Liver (tissue), 9 donors: Measurements from ENCODE around the gene IL6. TPM values are rescaled to one million over a fixed set of nuclear protein-coding genes. Genes with fewer than 3 reads are reported as not detected.
A peak's percentile ranks its signal among the peaks of the same experiment; 100 is the strongest.

Experiments used
- DNase-seq: peaks from one replicate; pipeline ENCODE4 v3.0.0-alpha.2; 2017; ENCODE audit warnings: low spot score
- H3K27ac ChIP-seq, 2 donors: one replicate each; pipeline ENCODE4 v1.7.0; 2013; ENCODE audit warnings: inconsistent platforms in 2 of 2, low read length in 2 of 2, control low read depth in 1 of 2, low read depth in 1 of 2, mild to moderate bottlenecking in 1 of 2
- H3K27me3 ChIP-seq, 4 donors: one replicate each; pipeline versions ENCODE4 v1.6.1 to v1.7.0; 2013; ENCODE audit warnings: low read length in 3 of 4, inconsistent platforms in 1 of 4, mild to moderate bottlenecking in 1 of 4, moderate library complexity in 1 of 4; ENCODE audit not compliant: control insufficient read depth in 4 of 4, insufficient read depth in 4 of 4
- H3K36me3 ChIP-seq, 4 donors: one replicate each; pipeline versions ENCODE4 v1.6.1 to v1.7.0; 2013; ENCODE audit warnings: low read length in 3 of 4, mild to moderate bottlenecking in 3 of 4, low read depth in 1 of 4, moderate library complexity in 1 of 4; ENCODE audit not compliant: control insufficient read depth in 4 of 4, insufficient read depth in 3 of 4
- H3K4me1 ChIP-seq, 4 donors: one replicate each; pipeline versions ENCODE4 v1.6.1 to v1.7.0; 2013; ENCODE audit warnings: low read length in 3 of 4, mild to moderate bottlenecking in 3 of 4, moderate library complexity in 1 of 4; ENCODE audit not compliant: control insufficient read depth in 4 of 4, insufficient read depth in 4 of 4
- H3K4me3 ChIP-seq, 3 donors: one replicate each; pipeline versions ENCODE4 v1.6.1 to v1.7.0; 2013; ENCODE audit warnings: low read length in 3 of 3, control low read depth in 1 of 3, low read depth in 1 of 3, mild to moderate bottlenecking in 1 of 3
- H3K9ac ChIP-seq, 2 donors: one replicate each; pipeline ENCODE4 v1.7.0; 2013; ENCODE audit warnings: low read length in 2 of 2, mild to moderate bottlenecking in 2 of 2, moderate library complexity in 2 of 2, control low read depth in 1 of 2, low read depth in 1 of 2
- H3K9me3 ChIP-seq, 4 donors: one replicate each; pipeline versions ENCODE4 v1.6.1 to v1.7.0; 2013; ENCODE audit warnings: low read length in 3 of 4; ENCODE audit not compliant: control insufficient read depth in 4 of 4
- CTCF ChIP-seq: fragments of 150-350 bp; IDR thresholded peaks from 2 replicates; pipeline ENCODE4 v1.5.1; 2017; ENCODE audit warnings: improper control_type of control experiment, low read depth, low read length; ENCODE audit not compliant: missing input control
- FOXA2 ChIP-seq: IDR thresholded peaks from 2 replicates; pipeline ENCODE4 v1.6.1; 2016; ENCODE audit warnings: antibody characterized with exemption
- GABPA ChIP-seq, 2 donors: IDR thresholded peaks in 1 of 2; conservative IDR thresholded peaks in 1 of 2; 2 replicates each; pipeline ENCODE4 v1.6.1; 2016; ENCODE audit warnings: antibody characterized with exemption in 2 of 2, mild to moderate bottlenecking in 1 of 2, moderate library complexity in 1 of 2
- HNF4A ChIP-seq, 2 donors: conservative IDR thresholded peaks; 2 replicates each; pipeline ENCODE4 v1.6.1; 2016; ENCODE audit warnings: antibody characterized with exemption in 2 of 2, mild to moderate bottlenecking in 2 of 2
- HNF4G ChIP-seq: IDR thresholded peaks from 2 replicates; pipeline ENCODE4 v1.6.1; 2016; ENCODE audit warnings: antibody characterized with exemption
- JUND ChIP-seq, 2 donors: IDR thresholded peaks; 2 replicates each; pipeline ENCODE4 v1.6.1; 2016; ENCODE audit warnings: antibody characterized with exemption in 2 of 2
- MAX ChIP-seq: IDR thresholded peaks from 2 replicates; pipeline ENCODE4 v1.6.1; 2016; ENCODE audit warnings: antibody characterized with exemption
- NR2F2 ChIP-seq: IDR thresholded peaks from 2 replicates; pipeline ENCODE4 v1.6.1; 2016; ENCODE audit warnings: antibody characterized with exemption
- RAD21 ChIP-seq, 2 donors: IDR thresholded peaks; 2 replicates each; pipeline ENCODE4 v1.6.1; 2016; ENCODE audit warnings: antibody characterized with exemption in 2 of 2, mild to moderate bottlenecking in 2 of 2
- RXRA ChIP-seq, 2 donors: IDR thresholded peaks; 2 replicates each; pipeline ENCODE4 v1.6.1; 2017 to 2018; ENCODE audit warnings: antibody characterized with exemption in 2 of 2, mild to moderate bottlenecking in 1 of 2
- SP1 ChIP-seq: IDR thresholded peaks from 2 replicates; pipeline ENCODE4 v1.6.1; 2018; ENCODE audit warnings: antibody characterized with exemption, mild to moderate bottlenecking
- YY1 ChIP-seq: IDR thresholded peaks from 2 replicates; pipeline ENCODE4 v1.6.1; 2016; ENCODE audit warnings: antibody characterized with exemption, mild to moderate bottlenecking
- WGBS: extraction: QIAGEN DNeasy Blood & Tissue Kit; methylation state at CpG from one replicate; pipeline ENCODE4 v1.1.7; 2013; 5-methylcytosine and 5-hydroxymethylcytosine counted together
- polyA plus RNA-seq, 2 donors: library from polyadenylated mRNA; stranded (reverse) in 1 of 2; unstranded in 1 of 2; fragments of 200-250 nt in 1 of 2; fragments of >200 nt in 1 of 2; fragmentation: Nextera tagmentation in 1 of 2; extraction: Ambion mirVana in 1 of 2; gene quantifications; one replicate each; pipeline versions ENCODE4 v1.2.1 to v1.2.3, GENCODE V29; 2013 to 2015
- total RNA-seq, 2 donors: library from RNA; depleted of rRNA; stranded (reverse); fragments of >200 nt; gene quantifications; one replicate each; pipeline ENCODE4 v1.2.3, GENCODE V29; 2014
- TF ChIP-seq, protein P1 (sequence below): IDR thresholded peaks from 2 replicates; pipeline ENCODE4 v1.6.1; 2016; ENCODE audit warnings: antibody characterized with exemption, mild to moderate bottlenecking
- TF ChIP-seq, protein P2 (sequence below): IDR thresholded peaks from 2 replicates; pipeline ENCODE4 v1.6.1; 2016; ENCODE audit warnings: antibody characterized with exemption
- TF ChIP-seq, protein P3 (sequence below): IDR thresholded peaks from 2 replicates; pipeline ENCODE4 v1.6.1; 2016; ENCODE audit warnings: antibody characterized with exemption
- donor health status: healthy.
- donor health status: healthy.
- donor health status: healthy.
- donor health status: healthy.
- donor health status: healthy.

Gene IL6
- total and polyA plus RNA-seq, 4 donors, result 0.17 TPM; not detected in 3

DNA sequence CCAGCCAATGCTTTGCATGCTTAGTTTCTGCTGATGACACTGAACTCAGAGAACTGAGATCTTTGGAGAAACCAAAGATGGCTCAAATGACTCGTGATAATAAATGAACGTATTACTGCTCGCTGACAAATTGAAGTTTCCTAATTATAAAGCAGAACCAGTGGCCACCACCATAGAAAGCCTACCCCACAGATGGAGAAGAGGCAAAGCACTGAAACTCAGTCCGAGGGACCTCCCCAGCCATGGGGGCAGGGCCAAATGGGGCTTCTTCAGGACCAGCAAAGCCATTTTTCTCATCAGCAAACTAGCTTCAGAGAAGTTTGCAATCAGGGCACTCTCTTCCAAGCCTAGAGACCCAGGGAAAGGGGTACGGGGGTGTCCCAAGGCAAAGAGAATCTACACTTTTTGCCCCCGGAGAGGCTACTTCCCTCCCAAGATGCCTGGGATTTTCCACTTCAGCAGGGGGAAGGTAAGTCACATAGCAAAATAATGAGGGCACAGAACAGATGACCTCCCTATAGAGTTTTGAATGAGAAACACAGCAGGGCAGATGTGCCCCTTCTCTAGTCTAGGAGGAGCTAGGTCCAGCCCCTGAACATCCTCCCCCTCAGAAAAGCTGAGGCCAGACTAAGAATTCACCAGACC, 4.3 kb upstream of the IL6 start:
- peaks cover 0 to 25% (median 20%) of the 10 kb centered on the region in 4 donors for H3K4me1 ChIP-seq

More for the DNA sequence above, 4.3 kb upstream of the IL6 start:
- WGBS, result 89% methylated on average over 6 of the region's 6 CpGs
- Histone ChIP-seq H3K27me3 (no peaks in the 10 kb centered on the region), H3K36me3 (no peaks in the 10 kb centered on the region), H3K9ac (no peak overlapping the region), H3K9me3 (no peaks in the 10 kb centered on the region), H3K27ac (peak overlapping the region in 1 of 2 donors; percentile 17), H3K4me3 (no peak overlapping the region)
- no peak for DNase-seq
- TF ChIP-seq, protein P1, sequence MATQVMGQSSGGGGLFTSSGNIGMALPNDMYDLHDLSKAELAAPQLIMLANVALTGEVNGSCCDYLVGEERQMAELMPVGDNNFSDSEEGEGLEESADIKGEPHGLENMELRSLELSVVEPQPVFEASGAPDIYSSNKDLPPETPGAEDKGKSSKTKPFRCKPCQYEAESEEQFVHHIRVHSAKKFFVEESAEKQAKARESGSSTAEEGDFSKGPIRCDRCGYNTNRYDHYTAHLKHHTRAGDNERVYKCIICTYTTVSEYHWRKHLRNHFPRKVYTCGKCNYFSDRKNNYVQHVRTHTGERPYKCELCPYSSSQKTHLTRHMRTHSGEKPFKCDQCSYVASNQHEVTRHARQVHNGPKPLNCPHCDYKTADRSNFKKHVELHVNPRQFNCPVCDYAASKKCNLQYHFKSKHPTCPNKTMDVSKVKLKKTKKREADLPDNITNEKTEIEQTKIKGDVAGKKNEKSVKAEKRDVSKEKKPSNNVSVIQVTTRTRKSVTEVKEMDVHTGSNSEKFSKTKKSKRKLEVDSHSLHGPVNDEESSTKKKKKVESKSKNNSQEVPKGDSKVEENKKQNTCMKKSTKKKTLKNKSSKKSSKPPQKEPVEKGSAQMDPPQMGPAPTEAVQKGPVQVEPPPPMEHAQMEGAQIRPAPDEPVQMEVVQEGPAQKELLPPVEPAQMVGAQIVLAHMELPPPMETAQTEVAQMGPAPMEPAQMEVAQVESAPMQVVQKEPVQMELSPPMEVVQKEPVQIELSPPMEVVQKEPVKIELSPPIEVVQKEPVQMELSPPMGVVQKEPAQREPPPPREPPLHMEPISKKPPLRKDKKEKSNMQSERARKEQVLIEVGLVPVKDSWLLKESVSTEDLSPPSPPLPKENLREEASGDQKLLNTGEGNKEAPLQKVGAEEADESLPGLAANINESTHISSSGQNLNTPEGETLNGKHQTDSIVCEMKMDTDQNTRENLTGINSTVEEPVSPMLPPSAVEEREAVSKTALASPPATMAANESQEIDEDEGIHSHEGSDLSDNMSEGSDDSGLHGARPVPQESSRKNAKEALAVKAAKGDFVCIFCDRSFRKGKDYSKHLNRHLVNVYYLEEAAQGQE, result no peak
- TF ChIP-seq RAD21 (IDR thresholded peaks at IDR 0.05) (no peak), YY1 (no peak), HNF4A (conservative IDR thresholded peaks at IDR 0.05) (no peak), JUND (IDR thresholded peaks at IDR 0.05) (no peak), FOXA2 (no peak), RXRA (IDR thresholded peaks at IDR 0.05) (no peak), NR2F2 (no peak), HNF4G (no peak), GABPA (IDR thresholded peaks at IDR 0.05 in 1 of 2, conservative IDR thresholded peaks at IDR 0.05 in 1 of 2) (no peak), MAX (no peak), SP1 (no peak), CTCF (no peak)
- TF ChIP-seq, protein P2, sequence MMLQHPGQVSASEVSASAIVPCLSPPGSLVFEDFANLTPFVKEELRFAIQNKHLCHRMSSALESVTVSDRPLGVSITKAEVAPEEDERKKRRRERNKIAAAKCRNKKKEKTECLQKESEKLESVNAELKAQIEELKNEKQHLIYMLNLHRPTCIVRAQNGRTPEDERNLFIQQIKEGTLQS, result no peak
- TF ChIP-seq, protein P3, sequence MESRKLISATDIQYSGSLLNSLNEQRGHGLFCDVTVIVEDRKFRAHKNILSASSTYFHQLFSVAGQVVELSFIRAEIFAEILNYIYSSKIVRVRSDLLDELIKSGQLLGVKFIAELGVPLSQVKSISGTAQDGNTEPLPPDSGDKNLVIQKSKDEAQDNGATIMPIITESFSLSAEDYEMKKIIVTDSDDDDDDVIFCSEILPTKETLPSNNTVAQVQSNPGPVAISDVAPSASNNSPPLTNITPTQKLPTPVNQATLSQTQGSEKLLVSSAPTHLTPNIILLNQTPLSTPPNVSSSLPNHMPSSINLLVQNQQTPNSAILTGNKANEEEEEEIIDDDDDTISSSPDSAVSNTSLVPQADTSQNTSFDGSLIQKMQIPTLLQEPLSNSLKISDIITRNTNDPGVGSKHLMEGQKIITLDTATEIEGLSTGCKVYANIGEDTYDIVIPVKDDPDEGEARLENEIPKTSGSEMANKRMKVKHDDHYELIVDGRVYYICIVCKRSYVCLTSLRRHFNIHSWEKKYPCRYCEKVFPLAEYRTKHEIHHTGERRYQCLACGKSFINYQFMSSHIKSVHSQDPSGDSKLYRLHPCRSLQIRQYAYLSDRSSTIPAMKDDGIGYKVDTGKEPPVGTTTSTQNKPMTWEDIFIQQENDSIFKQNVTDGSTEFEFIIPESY, result no peak
